CD14-positive monocyte (primary cell): Measurements from ENCODE around the gene CADM2. TPM values are rescaled to one million over a fixed set of nuclear protein-coding genes. Genes with fewer than 3 reads are reported as not detected.

Experiments used
- DNase-seq, 3 donors: peaks; one replicate each; pipeline ENCODE4 v3.0.0-alpha.2; 2011 to 2022
- H2AFZ ChIP-seq: 2 replicates; pipeline ENCODE4 v1.6.0; 2012; ENCODE audit warnings: mild to moderate bottlenecking, low read depth, low read length, inconsistent platforms; ENCODE audit not compliant: insufficient read depth, poor library complexity, severe bottlenecking
- H3K27ac ChIP-seq, 2 donors: 1 replicate in 1 of 2; 2 replicates in 1 of 2; pipeline ENCODE4 v1.5.1; 2012 to 2013; ENCODE audit warnings: low read length in 2 of 2, control low read depth in 1 of 2, inconsistent platforms in 1 of 2, low read depth in 1 of 2, mild to moderate bottlenecking in 1 of 2
- H3K27me3 ChIP-seq, 2 donors: one replicate each; pipeline versions ENCODE4 v1.6.0 to v1.6.1; 2011 to 2013; ENCODE audit warnings: low read length in 2 of 2; ENCODE audit not compliant: control insufficient read depth in 2 of 2, insufficient read depth in 2 of 2
- H3K36me3 ChIP-seq, 2 donors: replicated peaks in 1 of 2; 1 replicate in 1 of 2; 2 replicates in 1 of 2; pipeline versions ENCODE4 v1.5.1 to v1.6.1; 2012 to 2013; ENCODE audit warnings: low read length in 2 of 2, control low read depth in 1 of 2, inconsistent platforms in 1 of 2, mild to moderate bottlenecking in 1 of 2; ENCODE audit not compliant: insufficient read depth in 2 of 2, control insufficient read depth in 1 of 2
- H3K4me1 ChIP-seq, 2 donors: 1 replicate in 1 of 2; 2 replicates in 1 of 2; pipeline versions ENCODE4 v1.5.1 to v1.6.1; 2012 to 2013; ENCODE audit warnings: low read length in 2 of 2, control low read depth in 1 of 2, inconsistent platforms in 1 of 2, mild to moderate bottlenecking in 1 of 2, moderate library complexity in 1 of 2; ENCODE audit not compliant: insufficient read depth in 2 of 2, control insufficient read depth in 1 of 2
- H3K4me2 ChIP-seq: replicated peaks from 2 replicates; pipeline ENCODE3; 2012; ENCODE audit warnings: low read length, moderate library complexity, mild to moderate bottlenecking; ENCODE audit not compliant: poor library complexity, severe bottlenecking; ENCODE audit errors: extremely low read depth
- H3K4me3 ChIP-seq, 3 experiments: fragments of 200-600 bp in 1 of 3; sonication (generic) in 1 of 3; replicated peaks in 1 of 3; 1 replicate in 2 of 3; 2 replicates in 1 of 3; pipeline ENCODE4 v1.5.1; 2011 to 2013; ENCODE audit warnings: low read length in 3 of 3, mild to moderate bottlenecking in 3 of 3, control low read depth in 2 of 3, low read depth in 2 of 3, inconsistent platforms in 1 of 3, moderate library complexity in 1 of 3
- H3K79me2 ChIP-seq: 2 replicates; pipeline ENCODE4 v1.6.0; 2012; ENCODE audit warnings: mild to moderate bottlenecking, control low read depth, inconsistent platforms, low read length, moderate library complexity; ENCODE audit not compliant: insufficient read depth
- H3K9ac ChIP-seq: 2 replicates; pipeline ENCODE4 v1.6.0; 2017; ENCODE audit warnings: low read length, mild to moderate bottlenecking; ENCODE audit not compliant: insufficient read depth, poor library complexity, severe bottlenecking
- H3K9me3 ChIP-seq, 2 donors: replicated peaks in 1 of 2; 1 replicate in 1 of 2; 2 replicates in 1 of 2; pipeline versions ENCODE4 v1.5.1 to v1.6.1; 2012 to 2013; ENCODE audit warnings: low read length in 2 of 2, control low read depth in 1 of 2; ENCODE audit not compliant: control insufficient read depth in 1 of 2, insufficient read depth in 1 of 2
- H4K20me1 ChIP-seq: 2 replicates; pipeline ENCODE4 v1.6.0; 2012; ENCODE audit warnings: mild to moderate bottlenecking, low read length, control low read depth, moderate library complexity; ENCODE audit not compliant: insufficient read depth
- H3K27ac Mint-ChIP-seq, 7 donors: one replicate each; pipeline ENCODE4 v1.8.0; 2020; ENCODE audit warnings: mild to moderate bottlenecking in 7 of 7, mixed read lengths in 7 of 7, moderate library complexity in 6 of 7, inconsistent platforms in 2 of 7
- H3K27me3 Mint-ChIP-seq, 3 donors: one replicate each; pipeline ENCODE4 v1.8.0; 2021 to 2022; ENCODE audit warnings: low read depth in 3 of 3, mild to moderate bottlenecking in 3 of 3, mixed read lengths in 3 of 3, moderate library complexity in 3 of 3, inconsistent platforms in 1 of 3
- H3K36me3 Mint-ChIP-seq, 2 donors: one replicate each; pipeline ENCODE4 v1.8.0; 2020; ENCODE audit warnings: mixed read lengths in 2 of 2, inconsistent platforms in 1 of 2, mild to moderate bottlenecking in 1 of 2
- H3K4me1 Mint-ChIP-seq: one replicate; pipeline ENCODE4 v1.8.0; 2020; ENCODE audit warnings: mild to moderate bottlenecking, mixed read lengths
- H3K4me3 Mint-ChIP-seq, 2 donors: one replicate each; pipeline ENCODE4 v1.8.0; 2020; ENCODE audit warnings: mild to moderate bottlenecking in 2 of 2, mixed read lengths in 2 of 2, moderate library complexity in 1 of 2
- H3K9me3 Mint-ChIP-seq, 7 donors: one replicate each; pipeline ENCODE4 v1.8.0; 2020 to 2022; ENCODE audit warnings: mixed read lengths in 7 of 7, mild to moderate bottlenecking in 6 of 7, moderate library complexity in 6 of 7, inconsistent platforms in 2 of 7
- CTCF ChIP-seq: fragments of 200-600 bp; IDR thresholded peaks from one replicate; pipeline ENCODE4 v1.8.0; 2022; ENCODE audit warnings: antibody characterized with exemption, mild to moderate bottlenecking
- WGBS: methylation state at CpG from one replicate; pipeline ENCODE4 v1.1.5; 2013; ENCODE audit warnings: missing lambda C conversion rate; ENCODE audit not compliant: insufficient coverage; 5-methylcytosine and 5-hydroxymethylcytosine counted together
- intact Hi-C, 2 donors: fragments of 100-400 bp; cut with micrococcal nuclease; formaldehyde crosslinking; loops; one replicate each; pipeline versions ENCODE4 v1.15.0 to v1.15.1; 2023
- polyA plus RNA-seq, 3 donors: library from polyadenylated mRNA; depleted of rRNA in 1 of 3; unstranded in 2 of 3; stranded (reverse) in 1 of 3; fragments of 300-500 nt in 2 of 3; fragments of >200 nt in 1 of 3; fragmentation: Illumina TruSeq in 2 of 3; gene quantifications; 1 replicate in 2 of 3; 2 replicates in 1 of 3; pipeline ENCODE4 v1.2.3, GENCODE V29; 2012 to 2021

Gene CADM2
- polyA plus RNA-seq, 3 donors, result not detected

GRCh38 chr3:85796140-85796539 lies 837.4 kb downstream of the CADM2 start:
- H3K4me2 ChIP-seq, result no peak overlapping the region
- H3K27ac ChIP-seq, result no peak overlapping the region
- H3K4me3 Mint-ChIP-seq, result no peak overlapping the region
- no peak overlapping the region for H3K27ac Mint-ChIP-seq
- intact Hi-C loops, result no loop called here
- no peaks in the 10 kb centered on the region for H3K36me3 ChIP-seq
- no peaks in the 10 kb centered on the region for H3K4me1 ChIP-seq
- no peak overlapping the region for H2AFZ ChIP-seq
- H3K79me2 ChIP-seq, result no peaks in the 10 kb centered on the region
- H3K4me1 Mint-ChIP-seq, result no peaks in the 10 kb centered on the region
- 100% methylated on average over 1 of the region's 4 CpGs for WGBS
- H3K9me3 Mint-ChIP-seq, result peaks cover 0 to 7% (median 3%) of the 10 kb centered on the region in 7 donors
- no peaks in the 10 kb centered on the region for H4K20me1 ChIP-seq
- no peaks in the 10 kb centered on the region for H3K9me3 ChIP-seq
- no peak overlapping the region for H3K4me3 ChIP-seq
- TF ChIP-seq CTCF, result no peak
- DNase-seq, result no peak
- no peaks in the 10 kb centered on the region for H3K27me3 Mint-ChIP-seq
- no peak overlapping the region for H3K9ac ChIP-seq
- H3K36me3 Mint-ChIP-seq, result no peaks in the 10 kb centered on the region
- H3K27me3 ChIP-seq, result no peaks in the 10 kb centered on the region

- Mint-ChIP-seq H3K4me3 (no peak overlapping the region), H3K27ac (no peak overlapping the region), H3K36me3 (no peaks in the 10 kb centered on the region), H3K4me1 (no peaks in the 10 kb centered on the region), H3K27me3 (no peaks in the 10 kb centered on the region), H3K9me3 (peaks cover 0 to 6% (median 1%) of the 10 kb centered on the region in 7 donors)
- TF ChIP-seq CTCF, result no peak
- Histone ChIP-seq H3K9me3 (no peaks in the 10 kb centered on the region), H4K20me1 (no peaks in the 10 kb centered on the region), H3K27ac (no peak overlapping the region), H3K27me3 (no peaks in the 10 kb centered on the region), H3K4me1 (no peaks in the 10 kb centered on the region), H3K36me3 (no peaks in the 10 kb centered on the region), H3K9ac (no peak overlapping the region), H3K4me3 (no peak overlapping the region), H3K79me2 (no peaks in the 10 kb centered on the region), H2AFZ (no peak overlapping the region), H3K4me2 (no peak overlapping the region)
- no peak for DNase-seq
- intact Hi-C loops, result no loop called here
- 100% methylated on average over 1 of the region's 3 CpGs for WGBS
Observed at GRCh38 chr3:85800676-85801075, 841.9 kb downstream of the CADM2 start.
